ENCODE results near the gene LIN54.
"Not testable (repeated sequence)": the region's sequence is repeated elsewhere in the genome, so short reads cannot be mapped to it uniquely, and the experiment has no call there.

Gene LIN54

DNA sequence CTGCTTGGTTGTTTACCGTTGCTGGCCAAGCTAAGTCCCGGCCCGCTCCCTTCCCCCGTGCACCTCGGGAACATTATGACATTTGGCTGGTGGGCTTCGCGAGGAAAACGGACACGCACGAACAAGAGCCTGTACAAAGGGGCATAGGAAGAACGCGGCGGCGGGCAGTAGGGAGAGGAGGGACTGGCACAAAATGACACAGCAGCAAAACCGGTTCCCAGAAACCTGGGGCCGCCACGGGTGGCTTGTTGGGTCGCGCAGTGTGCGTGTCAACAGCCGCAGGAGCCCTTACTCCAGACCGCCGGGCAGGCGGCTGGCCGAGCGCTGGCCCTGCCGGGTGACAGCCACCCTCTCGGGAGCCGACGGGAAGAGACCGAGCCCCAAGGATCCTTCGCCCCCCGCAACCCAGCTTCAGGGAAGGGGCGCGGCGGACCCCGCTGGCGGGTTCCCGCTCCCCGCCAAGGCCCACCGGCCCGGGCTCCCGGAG, 1.6 kb upstream of the LIN54 start:
- FAIRE-seq = no peak

DNA sequence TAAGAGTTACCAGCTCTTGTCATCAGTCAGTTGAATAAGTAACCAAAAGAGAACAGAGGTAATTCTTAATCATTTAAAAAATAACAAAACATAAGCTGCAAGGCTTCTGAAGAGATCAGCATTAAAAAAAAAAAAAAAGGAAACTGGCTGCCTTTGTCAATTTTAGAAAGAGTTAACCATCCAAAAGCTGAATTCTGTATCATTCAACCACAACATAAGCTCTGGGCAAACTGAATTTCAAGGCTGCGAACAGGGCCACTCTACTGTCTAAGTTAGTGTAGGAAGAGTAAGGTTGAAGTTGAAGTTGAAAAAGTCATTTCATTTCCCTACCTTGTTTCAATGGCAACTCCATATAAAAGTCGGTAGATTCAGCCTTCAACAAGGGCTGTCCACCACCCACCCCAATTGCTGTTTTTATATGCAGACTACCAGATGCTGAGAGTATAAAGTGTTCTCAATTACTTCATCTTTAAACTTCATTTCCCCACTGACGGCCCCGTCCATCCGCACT, 1.1 kb upstream of the LIN54 start:
- no peak for FAIRE-seq

DNA sequence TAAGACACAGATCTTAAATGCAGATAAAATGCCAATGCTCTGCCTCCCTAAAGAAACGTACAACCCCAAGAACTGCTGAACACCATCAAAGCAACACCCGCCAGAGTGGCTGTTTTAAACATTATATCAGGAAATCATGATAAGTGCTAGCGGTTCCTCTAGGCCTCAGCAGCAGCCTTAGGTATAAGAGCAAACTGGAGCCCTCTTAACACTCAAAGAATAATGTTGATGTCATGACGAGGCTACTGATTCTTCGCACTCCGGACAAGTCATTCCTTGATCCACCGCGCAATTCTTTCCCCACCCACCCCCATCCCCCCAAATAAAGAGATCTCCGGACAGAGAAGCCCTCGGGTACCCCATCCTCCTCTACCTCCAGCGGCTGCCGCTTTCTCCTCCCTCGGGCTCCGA, 507 bp downstream of the LIN54 start:
- FAIRE-seq = no peak

DNA sequence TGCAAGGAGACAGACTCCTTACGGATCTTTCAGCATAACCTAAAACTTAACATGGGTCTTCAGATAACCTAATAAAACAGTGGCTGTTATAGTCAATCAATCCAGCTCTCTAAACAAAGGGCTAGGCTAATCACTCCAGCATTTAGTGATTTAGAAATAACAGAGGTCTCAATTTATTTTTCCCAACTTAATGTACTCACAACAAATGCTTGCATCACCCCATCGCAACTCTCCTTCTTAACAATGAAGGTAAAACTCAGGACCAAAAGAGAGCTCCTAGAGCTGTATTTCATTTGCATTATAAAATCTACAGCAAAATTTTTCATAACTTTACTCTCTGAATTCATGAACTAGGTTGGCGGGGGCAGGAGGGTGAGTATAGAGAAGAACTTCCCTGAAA, 1.1 kb downstream of the LIN54 start:
- FAIRE-seq = no peak

DNA sequence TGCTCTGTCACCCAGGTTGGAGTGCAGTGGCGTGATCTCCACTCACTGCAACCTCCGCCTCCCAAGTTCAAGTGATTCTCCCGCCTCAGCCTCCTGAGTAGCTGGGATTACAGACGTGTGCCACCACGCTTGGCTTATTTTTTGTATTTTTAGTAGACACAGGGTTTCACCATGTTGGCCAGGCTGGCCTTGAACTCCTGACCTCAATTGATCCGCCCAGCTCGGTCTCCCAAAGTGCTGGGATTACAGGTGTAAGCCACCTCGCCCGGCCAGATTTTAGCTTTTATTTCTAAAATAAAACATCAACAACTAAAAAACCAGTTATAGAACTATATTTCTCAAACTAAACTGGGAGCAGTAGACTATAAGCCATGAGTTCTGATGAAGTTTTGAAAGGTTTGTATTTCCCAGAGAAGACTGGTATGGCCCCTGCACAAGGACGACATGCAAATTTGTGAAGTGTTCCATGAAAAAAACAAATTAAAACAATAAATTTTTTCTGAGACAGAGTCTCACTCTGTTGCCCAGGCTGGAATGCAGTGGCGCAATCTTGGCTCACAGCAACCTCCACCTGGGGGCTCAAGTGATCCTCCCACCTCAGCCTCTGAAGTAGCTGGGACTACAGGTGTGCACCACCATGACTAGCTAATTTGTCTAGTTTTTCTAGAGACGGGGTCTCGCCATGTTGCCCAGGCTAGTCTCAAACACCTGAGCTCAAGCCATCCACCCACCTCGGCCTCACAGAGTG, 7.4 kb downstream of the LIN54 start:
- not testable (repeated sequence) for FAIRE-seq

DNA sequence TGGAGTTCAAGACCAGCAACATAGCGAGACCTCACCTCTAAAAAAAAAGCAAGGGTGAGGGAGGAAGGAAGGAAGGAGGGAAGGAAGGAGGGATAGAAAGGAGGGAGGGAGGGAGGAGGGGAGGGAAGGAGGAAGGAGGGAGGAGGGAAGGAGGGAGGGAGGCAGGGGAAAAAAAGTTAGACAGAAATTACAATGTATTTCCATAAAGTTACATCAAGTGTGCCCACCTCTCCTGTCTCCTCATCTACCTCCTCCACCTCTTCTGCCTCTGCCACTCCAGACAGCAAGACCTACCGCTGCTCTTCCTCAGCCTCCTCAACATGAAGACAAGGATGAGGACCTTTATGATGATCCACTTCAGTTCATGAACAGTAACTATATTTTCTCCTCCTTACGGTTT, 8.3 kb downstream of the LIN54 start:
- FAIRE-seq = no peak

DNA sequence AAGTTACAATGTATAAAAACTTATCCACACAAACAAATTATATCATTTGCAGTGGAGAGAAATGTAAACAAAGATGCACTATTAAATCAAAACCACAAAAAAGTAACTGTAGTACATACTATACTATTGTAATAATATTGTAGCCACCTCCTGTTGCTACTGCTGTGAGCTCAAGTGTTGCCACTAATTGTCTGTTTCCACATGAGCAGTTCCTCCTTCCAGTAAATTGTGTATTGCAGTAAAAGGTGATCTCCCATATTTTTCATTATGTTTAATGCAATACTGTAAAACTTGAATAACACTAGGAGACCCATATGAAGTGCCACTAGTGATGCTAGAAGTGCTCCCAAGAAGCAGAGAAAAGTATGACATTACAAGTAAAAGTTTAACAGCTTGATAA, 11.7 kb downstream of the LIN54 start:
- FAIRE-seq = no peak

DNA sequence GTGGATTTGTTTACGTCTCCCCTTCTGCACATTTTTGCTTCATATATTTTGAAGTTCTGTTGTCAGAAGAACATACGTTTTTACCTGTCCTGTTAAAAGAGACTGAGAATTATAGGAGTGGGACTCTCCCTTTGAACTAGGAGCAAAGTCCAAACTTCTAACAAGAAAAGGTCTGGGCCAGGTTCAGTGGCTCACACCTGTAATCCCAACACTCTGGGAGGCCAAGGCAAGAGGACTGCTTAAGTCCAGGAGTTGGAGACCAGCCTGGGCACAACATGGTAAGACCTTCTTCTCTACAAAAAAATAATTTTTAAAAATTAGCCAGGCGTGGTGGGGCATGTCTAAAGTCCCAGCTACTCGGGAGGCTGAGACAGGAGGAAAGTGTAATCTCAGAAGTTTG, 15.8 kb downstream of the LIN54 start:
- no peak for FAIRE-seq

DNA sequence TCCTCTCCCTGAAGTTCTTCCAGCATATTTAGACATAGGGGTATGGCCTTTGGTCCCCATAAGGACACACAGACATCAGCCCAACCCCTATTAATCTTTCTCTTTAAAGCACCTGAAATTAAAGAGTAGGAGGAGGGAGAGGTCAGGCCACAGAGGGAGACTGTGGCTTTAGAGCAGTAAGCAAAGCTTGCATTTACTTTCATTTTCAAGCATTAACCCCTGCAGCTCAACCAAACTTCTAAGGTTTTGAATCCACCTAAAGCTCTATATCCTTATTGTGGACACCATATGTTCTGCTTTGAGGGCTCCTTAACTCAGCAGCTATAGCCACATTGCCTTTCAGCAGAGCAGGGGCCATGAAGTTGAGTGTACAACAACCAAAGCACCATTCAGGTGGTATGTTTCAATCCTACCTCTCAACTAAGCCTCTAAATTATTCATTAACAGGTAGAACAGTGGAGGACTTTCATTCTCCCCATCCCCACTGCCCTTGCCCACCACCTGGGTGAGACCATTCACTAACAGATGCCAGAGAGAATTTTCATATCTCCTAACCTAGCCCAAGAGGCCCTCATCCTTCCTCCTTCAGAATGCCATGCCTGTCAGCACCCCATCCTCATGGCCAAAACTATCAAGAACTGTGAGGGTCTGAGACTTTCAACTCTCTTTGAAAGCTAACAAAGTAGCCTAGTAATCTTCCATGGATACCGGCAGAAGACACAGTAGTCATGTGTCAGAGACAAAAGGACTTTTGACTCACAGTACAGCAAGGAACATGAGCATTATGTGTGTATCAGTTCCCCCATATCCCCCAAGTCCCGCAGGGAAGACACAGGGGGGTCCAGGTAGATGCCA, 20.8 kb downstream of the LIN54 start:
- FAIRE-seq = no peak

DNA sequence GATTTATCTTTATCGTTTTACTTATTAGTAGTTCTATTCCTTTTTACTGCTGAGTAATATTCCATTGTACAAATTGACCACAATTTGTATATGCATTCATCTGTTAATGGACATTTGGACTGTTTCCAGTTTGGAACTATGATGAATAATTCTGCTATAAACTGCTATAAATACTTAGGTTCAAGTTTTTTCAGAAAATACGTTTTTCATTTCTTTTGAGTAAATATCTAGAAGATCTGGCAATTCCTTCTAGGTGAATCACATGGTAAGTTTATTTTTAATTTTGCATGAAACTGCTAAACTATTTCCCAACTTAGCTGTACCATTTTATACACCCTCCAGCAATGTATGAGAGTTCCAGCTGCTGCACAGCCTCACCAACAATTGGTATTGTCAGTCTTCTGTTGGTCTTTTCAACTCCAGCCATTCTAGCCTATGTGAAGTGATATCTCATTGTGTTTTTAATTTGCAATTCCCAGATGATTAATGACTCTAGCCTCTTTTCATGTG, 22.2 kb downstream of the LIN54 start:
- no peak for FAIRE-seq

DNA sequence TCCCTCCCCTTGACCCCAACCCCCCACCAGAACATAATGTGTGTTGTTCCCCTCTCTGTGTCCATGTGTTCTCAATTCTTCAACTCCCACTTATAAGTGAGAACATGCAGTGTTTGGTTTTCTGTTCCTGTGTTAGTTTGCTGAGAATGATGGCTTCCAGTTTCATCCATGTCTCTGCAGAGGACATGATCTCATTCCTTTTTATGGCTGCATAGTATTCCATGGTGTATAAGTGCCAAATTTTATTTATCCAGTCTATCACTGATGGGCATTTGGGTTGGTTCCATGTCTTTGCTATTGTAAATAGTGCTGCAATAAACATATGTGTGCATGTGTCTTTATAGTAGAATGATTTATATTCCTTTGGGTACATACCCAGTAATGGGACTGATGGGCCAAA, 23.1 kb downstream of the LIN54 start:
- FAIRE-seq = not testable (repeated sequence)

DNA sequence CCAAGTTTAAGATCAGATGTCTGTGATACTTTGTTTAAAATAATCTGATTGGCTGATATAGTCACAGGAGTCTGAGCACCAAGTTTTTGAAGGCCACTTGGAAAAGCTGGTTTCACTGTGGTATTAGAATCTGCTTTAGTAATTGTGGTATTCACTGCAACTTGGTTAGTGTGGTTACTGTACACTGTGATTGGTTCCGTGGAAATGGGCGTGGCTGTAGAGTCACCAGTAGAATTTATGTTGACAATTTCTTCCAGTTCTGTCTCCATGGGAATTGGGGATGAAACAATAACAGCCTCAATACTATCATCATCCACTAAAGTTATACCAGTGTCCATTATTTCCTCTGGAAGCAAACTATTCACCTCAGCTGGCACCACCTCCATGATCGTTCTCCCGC, 26.2 kb downstream of the LIN54 start:
- no peak for FAIRE-seq

DNA sequence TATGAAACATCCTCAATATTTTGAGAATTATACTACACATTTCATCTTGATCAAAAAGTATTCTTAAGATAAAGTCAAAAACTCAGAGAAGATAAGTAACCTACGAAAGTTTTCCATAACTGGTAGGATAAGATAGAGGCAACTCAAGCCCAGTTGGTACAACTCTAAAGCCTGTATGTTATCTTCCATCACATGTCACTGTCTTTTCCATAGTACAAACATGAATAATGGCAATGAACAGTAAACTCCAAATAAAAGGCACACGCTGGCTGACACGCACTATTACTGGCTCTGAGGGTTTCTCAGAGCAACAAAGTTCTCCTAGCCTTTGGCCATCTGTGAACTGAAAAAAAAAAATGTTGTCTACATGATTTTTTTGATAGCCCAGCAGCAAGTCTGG, 27.2 kb downstream of the LIN54 start:
- FAIRE-seq = no peak

DNA sequence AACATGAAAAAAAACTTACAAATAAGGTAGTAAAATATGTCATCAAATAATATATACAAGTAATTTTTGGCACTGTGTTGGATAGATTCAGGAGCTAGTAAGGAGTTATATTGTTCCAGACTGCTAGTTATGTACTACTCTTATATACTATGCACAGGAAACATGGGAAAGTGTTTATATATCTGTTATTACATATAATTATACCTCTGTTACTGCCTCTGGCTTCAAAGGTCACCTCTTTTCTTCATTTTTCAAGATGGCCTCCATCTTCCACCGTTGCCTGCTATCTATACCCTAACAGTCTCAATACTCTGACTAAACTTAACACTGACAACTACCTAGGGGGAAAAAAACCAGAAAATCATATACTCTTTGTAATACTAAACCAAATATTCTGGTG, 29.5 kb downstream of the LIN54 start:
- FAIRE-seq = no peak

DNA sequence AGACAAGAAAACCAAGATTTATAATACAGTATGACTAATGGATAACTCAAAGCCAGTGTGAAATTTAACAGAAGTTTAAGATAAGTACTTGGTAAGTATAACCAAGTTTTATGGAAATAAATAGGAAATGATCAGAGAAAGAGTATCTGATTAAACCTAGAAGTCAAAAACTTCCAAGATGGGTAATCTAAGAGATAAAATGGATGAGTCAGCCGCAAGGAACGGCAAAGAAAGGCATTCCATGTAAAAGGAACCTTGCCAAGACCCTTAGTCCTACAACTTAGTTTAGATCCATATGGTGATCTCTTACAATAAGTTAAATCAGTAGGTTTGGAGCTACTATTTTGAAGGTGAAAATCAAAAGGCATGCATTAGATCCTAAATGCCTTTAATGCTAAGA, 34.8 kb downstream of the LIN54 start:
- no peak for FAIRE-seq

DNA sequence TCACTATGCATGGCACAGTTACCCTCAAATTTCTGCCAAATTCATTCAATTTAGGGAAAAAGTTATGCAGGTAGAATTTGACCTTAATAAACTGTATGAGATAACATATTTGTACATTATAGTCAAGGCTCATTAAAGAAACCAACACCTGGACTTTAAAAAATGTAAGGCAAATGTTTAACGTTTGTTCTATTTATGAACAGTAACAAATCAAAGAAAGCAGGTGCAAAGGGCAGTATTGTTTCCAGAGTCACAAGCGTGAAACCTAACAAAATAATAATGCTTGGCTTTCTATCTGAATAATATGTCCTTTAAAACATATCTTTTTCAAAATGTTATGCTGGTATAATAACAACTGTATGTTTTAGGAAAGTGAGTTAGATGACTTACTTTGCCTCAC, 41.2 kb downstream of the LIN54 start:
- no peak for FAIRE-seq

DNA sequence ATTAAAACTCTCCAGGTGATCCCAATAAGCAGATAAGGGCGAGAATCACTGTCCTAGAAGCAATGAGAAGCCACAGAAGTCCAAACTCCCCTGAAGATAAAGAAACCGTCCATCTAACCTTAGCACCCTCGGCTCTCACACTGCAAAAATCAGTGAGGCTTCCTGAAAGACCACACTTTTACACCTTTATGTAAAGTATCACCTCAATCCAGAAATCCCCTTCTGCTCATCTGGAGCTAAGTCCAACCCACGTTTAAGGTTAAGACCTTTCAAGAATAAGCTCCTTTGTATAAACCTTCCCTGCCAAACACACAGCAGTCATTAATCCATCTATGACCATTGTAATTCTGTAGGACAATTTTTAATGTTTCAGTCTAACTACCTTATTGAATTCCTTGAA, 41.7 kb downstream of the LIN54 start:
- FAIRE-seq = no peak

DNA sequence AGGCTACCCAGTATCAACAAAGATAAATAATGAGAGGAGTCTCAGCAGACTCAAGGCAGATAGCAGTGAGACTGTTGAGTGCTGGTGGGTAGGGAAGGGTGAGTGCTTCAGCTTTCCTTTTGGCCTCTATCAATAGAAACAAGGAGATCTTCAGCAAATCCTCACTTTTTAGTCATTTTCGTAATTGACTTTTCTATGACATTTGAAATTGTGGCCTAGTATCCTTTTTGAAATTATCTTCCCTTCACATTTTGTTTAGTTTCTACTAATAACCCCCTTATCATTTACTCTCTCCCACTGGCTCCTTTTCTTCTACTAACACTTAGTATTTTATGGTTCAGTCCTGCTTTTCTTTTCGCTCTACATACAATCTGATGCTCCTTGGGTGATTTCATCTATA, 44.9 kb downstream of the LIN54 start:
- no peak for FAIRE-seq

DNA sequence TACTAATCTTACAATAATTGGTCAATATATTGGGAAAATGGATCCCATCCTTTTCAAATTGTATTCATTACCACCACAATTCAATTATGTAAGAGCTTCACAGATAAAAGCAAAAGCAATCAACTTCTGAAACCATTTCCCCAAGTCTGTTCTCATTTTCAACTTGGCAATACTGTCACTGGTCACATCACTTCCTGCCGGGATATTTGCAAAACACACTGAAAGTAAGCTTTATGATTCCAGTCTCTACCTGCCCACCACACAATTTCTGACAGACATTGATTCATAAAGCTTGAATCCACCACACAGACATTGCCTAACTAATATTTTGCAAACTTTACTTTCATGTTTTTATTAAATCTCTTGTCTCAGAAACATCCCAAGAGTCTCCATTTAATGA, 53.6 kb downstream of the LIN54 start:
- no peak for FAIRE-seq

DNA sequence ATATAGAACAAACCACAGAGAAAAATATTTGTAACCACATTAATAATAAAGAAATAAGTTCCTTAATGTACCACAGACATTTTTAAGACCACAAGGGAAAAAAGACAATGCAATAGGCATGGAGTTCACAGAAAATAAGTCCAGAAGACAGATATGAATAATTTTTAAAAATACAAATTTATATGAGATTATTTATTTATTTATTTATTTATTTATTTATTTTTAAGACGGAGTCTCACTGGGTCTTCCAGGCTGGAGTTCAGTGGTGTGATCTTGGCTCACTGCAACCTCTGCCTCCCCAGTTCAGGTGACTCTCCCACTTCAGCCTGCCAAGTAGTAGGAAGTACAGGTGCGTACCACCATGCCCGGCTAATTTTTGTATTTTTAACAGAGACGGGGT, 56.4 kb downstream of the LIN54 start:
- no peak for FAIRE-seq

DNA sequence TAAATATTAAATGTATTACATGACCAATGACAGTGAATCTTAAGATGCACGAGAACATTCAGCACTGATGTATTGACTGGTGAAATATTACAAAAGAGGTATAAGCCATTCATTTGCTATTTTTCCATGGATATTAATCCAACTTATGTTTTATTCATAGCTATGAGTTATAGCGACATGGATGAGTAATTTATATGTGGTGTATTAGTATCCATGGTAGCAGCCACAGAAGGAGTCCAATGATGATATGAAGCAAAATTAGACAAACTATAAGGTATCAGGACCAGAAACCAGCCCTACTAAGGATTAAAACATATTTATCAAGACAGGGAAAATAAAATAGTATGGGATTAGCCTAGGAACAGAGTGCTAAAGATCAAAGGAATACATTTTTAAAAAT, 59.4 kb downstream of the LIN54 start:
- no peak for FAIRE-seq

DNA sequence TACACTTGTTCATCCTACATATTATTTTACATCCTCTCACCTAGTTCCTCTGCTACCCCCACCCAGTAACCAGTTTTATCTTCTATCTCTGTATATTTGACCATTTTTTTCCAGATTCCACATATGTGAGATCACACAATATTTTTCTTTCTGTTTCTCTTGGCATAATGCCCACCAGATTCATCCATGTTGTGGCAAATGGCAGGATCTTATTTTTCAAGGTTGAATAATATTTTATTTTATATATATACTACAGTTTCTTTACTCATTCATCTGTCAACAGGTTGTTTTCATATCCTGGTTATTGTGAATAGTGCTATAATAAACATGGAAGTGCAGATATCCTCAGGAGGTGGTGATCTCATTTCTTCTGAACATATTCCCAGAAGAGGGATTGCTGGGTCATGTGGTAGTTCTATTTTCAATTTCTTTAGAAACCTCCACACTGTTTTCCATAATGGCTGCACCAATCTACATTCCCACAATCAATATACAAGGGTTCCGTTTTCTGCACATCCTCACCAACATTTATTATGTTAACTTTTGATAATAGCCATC, 61.9 kb downstream of the LIN54 start:
- FAIRE-seq = no peak

DNA sequence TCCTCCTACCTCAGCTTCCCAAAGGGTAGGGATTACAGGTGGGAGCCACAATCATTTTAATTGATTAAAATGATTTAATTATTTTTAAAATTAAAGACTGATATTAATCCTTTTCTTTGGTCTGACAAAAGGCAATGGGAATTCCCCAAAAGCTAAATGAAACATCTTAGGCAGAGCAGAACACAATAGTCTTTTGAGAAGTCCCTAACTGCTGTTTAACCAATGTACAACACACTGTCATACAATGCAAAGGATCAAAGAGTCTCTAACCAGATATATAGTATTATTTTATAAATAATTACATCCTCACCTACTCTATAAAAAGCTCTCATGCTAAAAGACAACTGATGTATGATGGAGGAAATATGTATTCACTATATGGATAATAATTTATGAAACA, 63.1 kb downstream of the LIN54 start:
- no peak for FAIRE-seq

Measured in colon (tissue), 2 donors.